HG03575 (cell line): Measurements from ENCODE around the gene RPS3.
"Not testable (repeated sequence)": the region's sequence is repeated elsewhere in the genome, so short reads cannot be mapped to it uniquely, and the experiment has no call there.

Experiments
- ATAC-seq: cut with Tn5 transposase; IDR thresholded peaks from one replicate; pipeline ENCODE4 v1.9.1; 2021; ENCODE audit not compliant: unreplicated experiment, insufficient number of reproducible peaks, low FRiP score; ENCODE audit errors: extremely low read depth

The RPS3 gene

DNA sequence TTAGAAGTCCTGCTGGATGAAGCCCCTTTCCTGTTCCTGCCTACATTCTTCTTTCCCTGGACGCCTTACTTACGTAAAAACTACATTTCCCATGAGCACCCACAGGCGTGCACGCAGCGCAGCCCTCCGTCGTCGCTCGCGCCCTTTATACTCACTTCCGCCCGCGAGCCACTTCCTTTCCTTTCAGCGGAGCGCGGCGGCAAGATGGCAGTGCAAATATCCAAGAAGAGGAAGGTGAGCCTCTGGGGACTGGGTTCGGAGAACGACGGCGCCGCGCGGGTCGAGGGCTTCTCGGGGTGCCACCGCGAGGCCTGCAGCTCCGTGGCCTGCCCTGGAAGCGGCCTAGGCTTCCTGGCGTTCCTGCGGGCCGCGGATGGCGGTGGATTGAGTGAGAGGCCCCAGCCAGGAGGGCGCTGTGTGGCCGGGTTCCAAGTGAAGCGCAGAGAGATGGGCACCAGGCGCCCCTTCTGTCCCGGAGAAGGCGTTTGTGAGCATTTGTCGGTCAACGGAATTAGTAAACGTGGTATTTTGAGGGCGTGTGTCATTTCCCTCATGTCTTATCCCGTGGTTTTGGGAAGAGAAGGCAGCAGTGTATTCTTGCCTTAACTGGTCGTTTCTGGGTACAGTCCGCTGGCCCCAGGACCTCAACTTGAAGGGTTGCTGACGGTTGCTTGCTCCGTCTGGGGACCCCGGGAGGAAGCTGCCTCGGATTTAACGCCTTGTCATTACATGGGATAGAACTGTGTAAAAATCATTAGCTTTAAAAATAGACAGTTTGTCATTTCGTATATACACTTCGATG is at the start of gene RPS3:
RPS3 (plus strand) TSS at position 175 of the 802 bp plus-strand sequence; CDS start at position 205, 30 bp downstream.
- no peak for ATAC-seq

DNA sequence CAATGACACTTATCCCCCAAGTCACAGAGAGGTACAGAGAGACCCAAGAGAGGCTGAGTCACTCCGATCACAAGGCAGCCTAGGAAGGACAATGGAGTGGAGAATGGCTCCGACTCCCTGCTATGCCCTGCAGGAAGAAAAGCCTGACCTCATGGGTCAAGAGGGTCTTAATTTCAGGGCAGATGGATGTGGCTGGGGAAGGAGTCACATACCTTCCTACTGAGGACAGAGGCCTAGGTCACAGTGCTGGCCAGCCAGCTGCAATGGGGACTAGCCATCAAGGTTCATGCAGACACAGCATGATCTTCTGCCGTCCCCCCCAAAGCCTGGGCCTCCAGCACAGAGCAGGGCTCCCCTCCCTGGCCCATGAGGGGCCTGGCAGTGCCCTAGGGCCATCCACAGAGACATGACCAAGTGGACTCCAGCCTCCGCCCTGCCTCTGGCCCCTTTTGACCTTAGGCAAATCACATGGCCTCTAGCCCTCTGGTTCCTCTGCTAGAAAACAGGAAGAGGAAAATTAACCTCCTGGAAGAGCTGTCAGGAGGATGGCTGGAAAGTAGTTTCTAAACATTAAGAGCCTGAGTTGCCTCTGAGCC is 49.7 kb upstream of the RPS3 start:
- no peak for ATAC-seq

DNA sequence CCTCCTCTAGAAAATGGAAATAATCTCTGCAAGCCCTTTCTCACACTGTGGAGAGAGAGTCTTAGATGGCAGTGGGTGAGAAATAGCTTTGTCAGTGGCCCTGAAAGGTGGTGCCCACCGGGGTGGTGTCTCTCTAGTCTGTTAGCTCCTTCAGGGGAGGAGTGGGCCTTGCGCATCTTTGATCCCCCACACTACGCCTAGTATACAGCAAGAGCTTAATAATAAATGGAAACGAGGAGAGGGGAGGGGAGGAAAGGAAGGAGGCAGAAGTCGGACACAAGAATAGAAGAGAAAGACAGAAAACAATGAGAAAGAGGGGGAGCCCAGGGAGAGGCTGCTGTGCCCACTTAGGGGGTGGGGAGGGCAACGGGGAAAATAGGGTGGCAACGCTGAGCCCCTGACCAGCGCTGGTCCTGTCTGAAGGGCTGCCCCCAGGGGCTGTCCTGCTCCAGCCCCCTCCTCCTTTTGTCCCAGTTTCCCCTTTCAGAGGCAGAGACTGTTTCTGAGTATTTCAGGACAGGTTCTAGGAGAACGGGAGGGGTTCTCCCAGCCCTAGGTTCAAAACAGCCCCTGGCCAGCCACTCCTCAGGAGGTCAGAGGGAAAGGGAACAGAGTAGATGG is 49.1 kb upstream of the RPS3 start:
- ATAC-seq = no peak

DNA sequence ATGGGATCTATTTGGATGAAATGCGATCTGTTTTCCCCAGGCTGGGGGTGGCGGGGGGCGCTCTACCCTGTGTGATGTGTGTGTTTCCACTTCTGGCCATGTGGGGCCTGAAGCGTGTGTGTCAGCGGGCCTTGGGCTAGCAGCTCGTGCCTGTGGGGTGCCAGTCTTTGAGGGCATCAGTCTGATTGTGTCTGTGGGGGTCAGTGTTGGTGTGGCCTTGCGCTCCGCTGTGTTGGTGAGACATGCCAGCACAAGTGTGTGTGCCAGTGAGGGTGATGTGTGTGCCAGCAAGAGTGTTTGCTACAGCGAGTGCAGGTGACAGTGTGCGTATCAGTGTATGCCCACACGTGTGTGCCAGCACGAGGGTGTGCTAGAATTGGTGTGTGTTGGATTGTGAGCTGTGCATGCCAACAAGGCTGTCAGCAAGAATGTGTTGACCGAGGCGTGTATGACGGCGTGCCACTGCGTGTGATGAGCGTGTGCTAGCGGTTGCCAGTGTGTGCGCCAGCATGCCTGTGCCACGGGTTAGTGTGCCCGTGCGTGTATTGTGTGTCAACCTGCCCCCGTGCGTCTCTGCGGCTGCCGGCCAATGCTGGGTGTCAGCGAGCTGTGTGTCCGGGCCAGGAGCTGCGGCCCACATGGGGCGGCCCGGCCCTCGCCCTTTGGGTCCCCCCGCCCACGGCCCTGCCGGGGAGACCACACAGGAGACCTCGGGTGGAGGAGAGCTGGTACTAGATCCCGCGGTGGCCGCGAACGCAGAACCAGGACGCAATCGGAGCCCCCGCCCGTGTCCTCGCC is 48.4 kb upstream of the RPS3 start:
- ATAC-seq = no peak

GRCh38 chr11:75351541-75351790 is 47.9 kb upstream of the RPS3 start, which contains the start of gene ARRB1:
TSS of gene ARRB1 (minus strand) at chr11:75351661. CDS start at chr11:75351607, 54 bp downstream.
- ATAC-seq = no peak

DNA sequence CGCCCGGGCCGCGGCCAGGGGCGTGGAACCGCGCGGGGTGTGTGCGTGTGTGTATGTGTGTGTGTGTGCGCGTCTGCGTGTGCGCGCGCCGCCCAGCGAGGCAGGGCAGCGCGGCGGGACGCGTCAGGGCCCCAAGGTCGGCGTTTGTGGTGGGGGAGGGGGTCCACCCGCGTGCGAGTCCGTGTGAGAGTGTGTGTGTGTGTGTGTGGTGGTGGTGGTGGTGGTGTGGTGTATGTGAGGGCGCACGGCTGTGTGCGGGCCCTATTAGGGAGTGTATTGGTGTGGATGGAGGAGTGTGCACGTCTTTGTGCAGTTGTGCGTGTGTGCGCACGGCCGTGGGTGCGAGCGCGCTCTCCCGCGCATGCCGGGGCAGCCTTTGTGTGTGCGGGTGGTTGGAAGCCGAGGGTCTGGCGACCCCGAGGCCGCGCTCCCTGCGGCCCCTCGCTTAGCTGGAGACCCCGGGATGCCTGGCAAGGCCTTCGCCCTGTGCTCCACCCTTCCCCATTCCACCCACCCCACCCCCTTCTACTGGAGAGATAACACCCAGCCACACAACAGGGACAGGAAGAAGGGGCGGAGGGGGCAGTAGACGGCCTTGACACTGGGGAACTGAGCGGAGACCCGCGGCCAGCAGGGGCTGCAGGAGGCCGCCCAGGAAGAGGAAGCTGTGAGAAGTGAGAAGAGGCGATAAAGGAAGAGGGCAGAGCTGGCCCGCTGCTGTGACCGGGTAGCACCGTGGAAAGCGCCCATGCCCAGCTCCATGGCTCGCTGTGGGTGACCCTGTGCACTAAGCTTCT is 47.3 kb upstream of the RPS3 start:
- no peak for ATAC-seq

DNA sequence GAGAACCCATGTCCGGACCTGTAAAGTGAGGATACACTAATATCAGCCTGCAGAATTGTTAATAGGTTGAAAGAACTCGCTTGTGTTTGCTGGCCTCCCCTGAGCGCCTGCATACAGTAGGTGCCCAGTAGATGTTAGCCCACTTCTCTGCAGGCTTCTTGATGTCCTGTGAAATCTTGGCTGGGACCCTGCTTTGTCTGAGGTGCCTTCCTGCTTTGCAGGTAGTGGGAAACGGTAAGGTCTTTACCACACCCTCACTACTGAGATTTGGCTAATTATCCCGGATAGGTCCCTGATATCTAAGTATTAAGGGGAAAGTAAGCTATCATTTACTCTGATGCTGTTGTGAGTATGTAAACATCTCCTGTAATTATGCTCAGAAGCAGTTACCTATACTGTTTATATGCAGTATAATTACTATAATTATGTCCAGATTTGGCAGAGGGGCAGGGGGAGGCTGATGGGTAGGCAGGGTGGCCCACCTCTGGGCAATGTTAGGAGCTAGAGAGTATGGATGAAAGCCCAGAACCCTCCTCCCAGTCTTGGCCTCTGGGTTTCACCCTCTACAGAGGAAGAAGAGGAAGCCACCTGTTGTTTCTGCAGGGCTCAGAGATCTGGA is 46.6 kb upstream of the RPS3 start:
- no peak for ATAC-seq

DNA sequence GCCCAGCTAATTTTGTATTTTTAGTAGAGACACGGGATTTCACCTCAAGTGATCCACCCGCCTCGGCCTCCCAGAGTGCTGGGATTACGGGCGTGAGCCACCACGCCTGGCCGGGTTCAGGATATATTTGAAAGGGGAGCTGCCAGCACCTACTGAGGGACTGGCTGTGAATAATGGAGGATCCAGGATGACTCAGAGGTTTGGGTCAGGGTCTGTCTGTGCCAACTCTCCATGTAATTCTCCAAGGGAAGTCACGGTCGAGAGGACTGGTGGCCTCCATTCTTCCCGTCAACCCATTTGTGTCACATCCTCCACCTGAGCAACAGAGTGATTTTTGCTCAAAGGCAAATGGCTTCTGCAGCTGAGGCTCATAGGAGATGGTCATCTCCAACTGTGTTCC is 44.3 kb upstream of the RPS3 start:
- no peak for ATAC-seq

GRCh38 chr11:75356613-75357012 is 42.7 kb upstream of the RPS3 start:
- ATAC-seq = no peak

DNA sequence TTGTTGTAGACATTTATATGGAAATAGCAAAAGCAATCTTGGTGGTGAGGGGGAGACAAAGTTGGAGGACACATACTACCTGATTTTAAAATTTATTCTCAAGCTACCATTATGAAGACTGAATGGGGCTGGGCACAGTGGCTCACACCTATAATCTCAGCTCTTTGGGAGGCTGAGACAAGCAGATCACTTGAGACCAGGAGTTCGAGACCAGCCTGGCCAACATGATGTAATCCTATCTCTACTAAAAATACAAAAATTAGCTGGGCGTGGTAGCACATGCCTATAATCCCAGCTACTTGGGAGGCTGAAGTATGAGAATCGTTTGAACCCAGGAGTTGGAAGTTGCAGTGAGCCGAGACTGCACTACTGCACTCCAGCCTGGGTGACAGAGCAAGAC is 37.0 kb upstream of the RPS3 start:
- ATAC-seq = not testable (repeated sequence)

DNA sequence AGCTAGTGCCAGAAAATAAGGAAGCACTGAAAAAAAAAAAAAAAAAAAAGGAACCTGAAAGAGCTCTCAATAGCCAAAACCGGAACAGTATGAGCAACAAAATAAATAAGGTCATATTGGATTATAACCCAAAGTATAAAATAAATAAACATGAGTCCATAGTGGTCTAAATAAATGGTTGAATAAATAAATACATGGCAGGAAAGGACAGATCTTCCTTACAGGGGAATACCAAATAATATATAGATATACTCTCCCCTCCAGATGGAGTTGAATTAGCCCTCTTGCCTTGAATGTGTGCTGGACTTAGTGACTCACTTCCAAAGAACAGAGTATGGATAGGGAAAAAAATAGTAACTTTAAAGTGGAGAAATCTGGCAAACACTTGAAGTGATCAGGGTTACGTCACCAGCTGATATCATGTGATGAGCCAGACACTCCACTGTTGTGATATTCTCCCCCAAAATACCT is 33.6 kb upstream of the RPS3 start:
- no peak for ATAC-seq

GRCh38 chr11:75366826-75367225 is 32.5 kb upstream of the RPS3 start:
- not testable (repeated sequence) for ATAC-seq

GRCh38 chr11:75369560-75370255 is 29.6 kb upstream of the RPS3 start:
- ATAC-seq = no peak

GRCh38 chr11:75371949-75372876 is 27.1 kb upstream of the RPS3 start:
- no peak for ATAC-seq

- no peak for ATAC-seq
Measured at GRCh38 chr11:75373201-75373600, 26.1 kb upstream of the RPS3 start.

- ATAC-seq = no peak
Measured at GRCh38 chr11:75374646-75375045, 24.7 kb upstream of the RPS3 start.

DNA sequence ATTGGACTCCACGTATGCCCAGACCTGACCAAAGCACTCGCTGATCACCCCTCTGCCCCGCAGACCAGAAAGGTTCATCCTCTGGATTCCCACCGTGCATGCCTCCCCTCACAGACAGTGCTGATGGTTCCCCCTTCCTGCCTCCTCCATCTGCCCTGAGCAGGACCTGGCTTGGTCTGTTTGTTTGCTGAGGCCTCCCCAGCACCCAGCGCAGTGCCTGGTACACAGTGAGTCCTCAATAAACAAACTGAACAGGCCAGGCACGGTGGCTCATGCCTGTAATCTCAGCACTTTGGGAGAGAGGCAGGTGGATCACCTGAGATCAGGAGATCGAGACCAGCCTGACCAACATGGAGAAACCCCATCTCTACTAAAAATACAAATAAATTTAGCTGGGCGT is 23.7 kb upstream of the RPS3 start:
- ATAC-seq = no peak
